CD4-positive, alpha-beta T cell treated with Interferon gamma for 1 hour (primary cell): Measurements from ENCODE around the gene URGCP.
"Not testable (repeated sequence)": the region's sequence is repeated elsewhere in the genome, so short reads cannot be mapped to it uniquely, and the experiment has no call there.

Experiments used
- DNase-seq: peaks from one replicate; pipeline ENCODE4 v3.0.0-alpha.2; 2020

URGCP gene

GRCh38 chr7:43870316-43870715 is 36.1 kb downstream of the URGCP start:
- DNase-seq, result no peak

- peak; percentile 58 for DNase-seq
Measured at GRCh38 chr7:43869867-43870240, 36.5 kb downstream of the URGCP start.

- peak; percentile 92 for DNase-seq
Measured at GRCh38 chr7:43869006-43869866, 37.2 kb downstream of the URGCP start, which contains the start of gene MRPS24. Gene MRPS24, minus strand, starts transcription at chr7:43869517. Its CDS starts 22 bp downstream, at chr7:43869495.

- no peak for DNase-seq
Measured at GRCh38 chr7:43868681-43869005, 37.8 kb downstream of the URGCP start.

GRCh38 chr7:43868181-43868580 is 38.2 kb downstream of the URGCP start:
- DNase-seq, result no peak

GRCh38 chr7:43865277-43865676 is 41.1 kb downstream of the URGCP start:
- no peak for DNase-seq

- no peak for DNase-seq
Measured at GRCh38 chr7:43864126-43864525, 42.3 kb downstream of the URGCP start.

- no peak for DNase-seq
Measured at GRCh38 chr7:43856996-43857395, 49.4 kb downstream of the URGCP start.

- no peak for DNase-seq
Measured at GRCh38 chr7:43856316-43856715, 50.1 kb downstream of the URGCP start.

- no peak for DNase-seq
Measured at GRCh38 chr7:43855176-43855575, 51.2 kb downstream of the URGCP start.

GRCh38 chr7:43851805-43852204 is 54.6 kb downstream of the URGCP start:
- DNase-seq, result no peak

- no peak for DNase-seq
Measured at GRCh38 chr7:43850348-43851116, 55.9 kb downstream of the URGCP start.

- no peak for DNase-seq
Measured at GRCh38 chr7:43849047-43849446, 57.3 kb downstream of the URGCP start.

GRCh38 chr7:43847496-43847895 is 58.9 kb downstream of the URGCP start:
- no peak for DNase-seq

- DNase-seq, result no peak
Measured at GRCh38 chr7:43844662-43845061, 61.7 kb downstream of the URGCP start.

- no peak for DNase-seq
Measured at GRCh38 chr7:43844257-43844656, 62.1 kb downstream of the URGCP start.

GRCh38 chr7:43843296-43843695 is 63.1 kb downstream of the URGCP start:
- DNase-seq, result no peak

GRCh38 chr7:43838201-43838658 is 68.2 kb downstream of the URGCP start:
- no peak for DNase-seq

GRCh38 chr7:43834463-43835251 is 71.7 kb downstream of the URGCP start:
- peak; percentile 49 for DNase-seq

GRCh38 chr7:43830917-43831316 is 75.5 kb downstream of the URGCP start:
- DNase-seq, result not testable (repeated sequence)
